ENCODE data around the gene GOSR1. TPM values are rescaled to one million over a fixed set of nuclear protein-coding genes. Genes with fewer than 3 reads are reported as not detected.
"Not testable (repeated sequence)": the region's sequence is repeated elsewhere in the genome, so short reads cannot be mapped to it uniquely, and the experiment has no call there.

The GOSR1 gene
- total RNA-seq, 1 donor from 2014 or later, result 35.3 TPM

- intact Hi-C loops (cut with DNase I); DNase-seq (ENCODE audit: low spot score): not testable (repeated sequence)
These were observed 92.4 kb downstream of the GOSR1 start for GRCh38 chr17:30569531-30570175.

DNA sequence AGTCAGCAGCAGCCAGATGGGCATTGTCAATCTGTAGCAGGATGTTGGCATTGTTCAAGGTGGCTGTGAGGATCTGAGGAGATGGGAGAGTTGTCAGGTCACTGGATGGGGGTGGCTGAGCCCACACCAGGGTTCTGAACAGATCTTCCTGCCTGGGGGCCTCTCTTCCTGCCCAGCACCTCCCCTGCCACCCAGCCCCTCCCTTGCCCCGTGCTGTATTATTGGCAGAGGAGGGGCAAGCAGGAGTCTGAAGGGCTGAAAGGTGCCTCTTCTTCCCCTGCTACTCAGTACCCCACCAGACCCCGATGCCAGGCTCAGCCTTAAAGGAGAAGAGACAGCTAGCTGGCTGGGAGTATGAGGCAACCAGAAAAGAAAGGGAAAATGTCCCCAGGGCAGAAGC is 93.0 kb downstream of the GOSR1 start:
- no peak for DNase-seq (ENCODE audit: low spot score)
- intact Hi-C loops (cut with DNase I), result no loop called here

GRCh38 chr17:30570596-30571265 is 93.5 kb downstream of the GOSR1 start:
- intact Hi-C loops (cut with DNase I), result no loop called here
- DNase-seq (ENCODE audit: low spot score), result peak; percentile 49

- intact Hi-C loops (cut with DNase I), result not testable (repeated sequence)
- DNase-seq (ENCODE audit: low spot score), result peak; percentile 41
These were observed 94.2 kb downstream of the GOSR1 start for GRCh38 chr17:30571404-30571803.

DNA sequence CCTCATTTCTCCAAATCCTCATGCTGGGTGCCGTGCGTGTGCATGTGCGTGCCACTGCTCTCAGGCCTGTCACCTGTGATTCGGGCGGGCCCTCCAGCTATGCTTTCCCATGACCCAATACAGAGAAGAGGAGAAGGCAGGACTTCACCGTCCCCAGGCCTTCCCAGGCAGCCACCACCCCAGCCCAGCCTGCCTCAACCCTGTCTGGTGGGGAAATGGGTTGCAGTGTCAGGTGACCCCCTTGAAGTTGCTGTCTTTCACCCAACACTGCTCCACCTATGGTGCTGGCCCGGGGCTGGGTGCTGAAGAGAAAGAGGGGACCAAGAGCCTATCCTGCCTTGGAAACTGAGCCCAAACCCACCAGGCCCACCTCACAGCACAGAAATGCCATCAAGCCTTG is 94.7 kb downstream of the GOSR1 start:
- DNase-seq (ENCODE audit: low spot score), result no peak
- intact Hi-C loops (cut with DNase I), result no loop called here

DNA sequence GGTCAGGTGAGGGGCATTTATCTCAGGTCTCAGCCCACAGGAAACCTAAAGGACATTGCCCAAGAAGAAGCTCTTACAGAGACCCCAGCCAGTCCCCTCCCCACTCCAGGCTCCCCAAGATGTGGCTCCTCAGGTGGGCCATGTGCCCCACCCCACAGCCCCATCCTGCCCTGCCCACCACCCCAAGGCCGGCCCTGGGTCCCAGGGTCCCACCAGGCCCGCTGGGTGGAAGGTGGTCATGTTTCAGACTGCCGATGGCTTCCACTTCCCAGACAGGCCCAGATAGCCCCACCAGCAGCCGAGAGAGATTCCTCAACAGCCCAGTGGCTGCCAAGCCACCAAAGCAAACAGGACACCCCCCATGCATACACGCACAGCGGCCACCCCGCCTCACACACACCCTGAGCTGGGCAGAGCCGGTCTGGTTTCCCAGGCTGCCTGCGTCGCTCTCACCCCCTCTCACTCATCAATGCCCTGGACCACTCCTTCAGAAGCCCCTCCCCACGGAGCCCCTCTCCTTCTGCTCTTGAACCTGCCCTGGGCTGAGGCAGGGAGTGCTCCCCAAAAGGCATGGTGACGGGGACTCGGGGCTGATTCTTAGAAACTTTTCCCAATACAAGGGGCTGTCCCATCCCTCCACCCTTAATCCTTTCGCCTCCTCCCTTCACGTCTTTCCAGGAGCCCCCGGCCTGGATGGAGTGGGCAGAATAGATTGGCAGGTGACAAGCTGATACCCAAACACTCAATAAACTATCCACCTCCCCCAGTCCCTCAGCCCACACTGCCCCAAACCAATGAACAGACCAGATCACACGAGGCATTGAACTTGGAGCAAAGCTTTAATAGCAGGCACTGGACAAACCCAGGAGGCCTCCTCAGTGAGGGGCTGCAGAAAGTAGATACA is 95.7 kb downstream of the GOSR1 start:
- DNase-seq (ENCODE audit: low spot score), result peak; percentile 66
- intact Hi-C loops (cut with DNase I), result not testable (repeated sequence)

DNA sequence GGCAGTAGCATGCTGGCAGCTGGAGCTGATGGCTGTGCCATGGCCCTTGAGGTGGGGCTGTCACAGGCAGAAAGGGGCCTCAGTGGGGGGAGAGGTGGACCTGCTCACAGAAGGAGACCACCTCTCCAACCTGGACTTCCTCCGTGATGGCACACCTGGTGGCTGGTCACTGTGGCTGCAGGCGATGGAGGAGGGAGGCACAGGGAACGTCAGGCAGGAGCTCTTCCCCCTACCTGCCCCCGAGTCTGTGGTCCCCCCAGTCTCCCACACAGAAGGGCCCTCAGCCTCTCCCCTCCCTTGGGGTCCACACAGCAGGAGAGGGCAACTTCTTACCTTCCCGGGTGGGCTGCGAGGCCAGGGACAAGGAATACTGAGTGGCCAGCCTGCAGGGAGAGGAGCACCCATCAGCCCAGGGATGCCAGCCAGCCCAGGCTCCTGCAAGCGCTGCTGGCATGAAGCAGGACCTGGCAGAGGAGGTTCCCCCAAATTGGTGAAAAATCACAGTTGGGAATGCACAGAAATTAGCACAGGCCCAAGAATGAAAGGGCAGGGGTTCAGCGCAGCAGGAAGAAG is 96.5 kb downstream of the GOSR1 start:
- intact Hi-C loops (cut with DNase I), result no loop called here
- peak; percentile 35 for DNase-seq (ENCODE audit: low spot score)

DNA sequence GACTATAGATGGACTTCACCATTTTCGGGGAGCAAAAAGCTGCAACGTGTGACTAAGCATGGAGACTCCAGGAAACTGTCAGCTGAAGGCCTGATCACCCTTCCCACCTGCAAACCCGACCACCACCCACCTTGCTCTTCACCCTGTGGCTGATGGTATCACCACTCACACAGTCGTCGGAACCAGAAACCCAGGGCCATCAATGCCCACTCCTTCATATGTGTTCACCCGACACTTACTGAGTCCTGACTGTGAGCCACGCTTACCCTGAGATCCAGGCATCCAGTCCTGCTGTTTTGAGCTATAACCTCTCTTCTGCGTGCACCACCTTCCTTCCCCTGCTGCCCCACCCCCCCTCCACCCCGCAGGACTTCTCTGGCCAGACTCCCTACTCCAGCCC is 97.1 kb downstream of the GOSR1 start:
- intact Hi-C loops (cut with DNase I); DNase-seq (ENCODE audit: low spot score): not testable (repeated sequence)

- peak; percentile 63 for DNase-seq (ENCODE audit: low spot score)
- intact Hi-C loops (cut with DNase I), result not testable (repeated sequence)
These were observed 97.6 kb downstream of the GOSR1 start for GRCh38 chr17:30574806-30575205.

- DNase-seq (ENCODE audit: low spot score), result peak; percentile 63
- intact Hi-C loops (cut with DNase I), result not testable (repeated sequence)
These were observed 98.6 kb downstream of the GOSR1 start for GRCh38 chr17:30575648-30576325.

DNA sequence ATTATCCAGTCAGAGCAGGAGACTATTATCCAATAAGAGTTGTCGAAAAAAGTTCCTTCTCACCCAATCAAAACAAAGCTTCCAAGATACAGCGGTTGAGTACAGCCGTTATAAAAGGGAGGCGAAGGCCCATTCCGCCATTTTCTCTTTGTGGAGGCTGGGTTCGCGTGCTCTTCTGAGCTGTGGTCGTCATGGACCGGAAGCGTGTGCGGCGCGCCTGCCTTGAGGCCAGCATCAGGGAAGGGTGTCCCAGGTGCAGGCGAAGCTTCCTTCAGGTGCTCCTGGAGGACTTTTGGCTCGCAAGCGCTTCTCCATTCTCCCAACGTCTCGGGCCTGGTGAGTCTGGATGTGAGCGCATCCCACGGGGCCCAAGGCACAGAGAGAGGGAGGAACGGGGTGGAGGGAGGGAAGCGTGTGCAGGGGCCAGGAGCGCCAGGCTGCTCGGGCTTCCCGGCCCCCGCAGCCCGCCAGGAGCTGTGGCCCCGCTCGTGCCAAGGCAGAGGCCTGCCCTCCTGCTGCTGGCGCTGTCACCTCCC is 99.2 kb downstream of the GOSR1 start:
- DNase-seq (ENCODE audit: low spot score), result no peak
- intact Hi-C loops (cut with DNase I), result no loop called here

Other genes with a start within 250 kb of the GOSR1 start
- gene SLC6A4, start 241.7 kb upstream of the GOSR1 start, total RNA-seq, result 0.70 TPM
- 14.1 TPM for gene BLMH, start 185.5 kb upstream of the GOSR1 start, total RNA-seq
- not detected for gene TMIGD1, start 143.4 kb upstream of the GOSR1 start, total RNA-seq
- gene CPD, start 98.5 kb upstream of the GOSR1 start, total RNA-seq, result 20.7 TPM